ENCODE results near the gene FEM1C.

Gene FEM1C

DNA sequence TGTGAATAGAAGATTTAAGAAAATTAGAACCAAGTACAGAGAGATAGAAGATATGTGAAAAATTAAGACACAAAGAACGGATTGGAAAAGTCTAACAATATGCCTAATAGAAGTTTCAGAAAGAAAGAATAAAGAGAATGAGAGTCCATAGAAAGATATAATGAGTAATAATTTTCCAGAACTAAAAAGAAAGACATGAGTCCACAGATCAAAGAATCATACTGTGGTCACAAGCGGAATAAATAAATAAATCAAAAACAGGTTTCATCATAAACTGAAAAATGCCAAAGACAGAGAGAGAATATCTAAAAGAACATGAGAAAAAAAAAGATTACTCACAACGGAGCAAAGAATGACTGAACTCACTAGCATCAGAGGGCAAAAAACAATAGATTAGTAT is 32.9 kb downstream of the FEM1C start:
- no peaks in the 10 kb centered on the region for H3K36me3 ChIP-seq (ENCODE audit: insufficient read depth, low read depth, low read length)
- no peaks in the 10 kb centered on the region for H3K27me3 ChIP-seq (ENCODE audit: insufficient read depth, low read length)
- H3K9me3 ChIP-seq (ENCODE audit: insufficient read depth, low read depth, low read length): no peaks in the 10 kb centered on the region
- no peak overlapping the region for H3K4me3 ChIP-seq (ENCODE audit: low read length)
- H3K4me1 ChIP-seq (ENCODE audit: insufficient read depth, low read length): no peaks in the 10 kb centered on the region
- no peak overlapping the region for H3K9ac ChIP-seq (ENCODE audit: low read depth, low read length)
- H3K27ac ChIP-seq (ENCODE audit: low read length): no peak overlapping the region

DNA sequence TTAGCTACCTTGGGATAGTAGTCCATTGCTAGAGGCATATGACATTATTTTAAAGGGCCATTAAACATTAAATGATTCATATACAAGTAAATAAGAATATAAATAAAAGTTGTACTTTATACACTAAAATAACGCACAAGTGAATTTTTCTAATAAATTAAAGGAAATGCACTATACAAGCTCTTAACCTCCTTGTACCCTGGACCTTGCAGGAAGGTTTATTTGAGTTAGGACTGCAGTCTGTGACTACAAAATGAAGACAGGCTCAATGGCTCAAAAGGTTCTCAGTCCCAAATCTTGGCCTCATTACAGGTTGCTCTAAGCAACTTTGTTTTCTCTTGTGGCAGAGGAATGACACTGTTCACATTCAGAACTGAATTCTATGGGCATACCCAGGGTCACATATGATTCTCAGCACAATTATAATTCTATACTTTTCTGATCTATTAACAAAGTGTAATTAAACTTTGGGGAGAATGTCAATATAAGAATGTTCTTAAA is 34.4 kb downstream of the FEM1C start:
- no peak overlapping the region for H3K27ac ChIP-seq (ENCODE audit: low read length)
- H3K27me3 ChIP-seq (ENCODE audit: insufficient read depth, low read length): no peaks in the 10 kb centered on the region
- H3K9ac ChIP-seq (ENCODE audit: low read depth, low read length): no peak overlapping the region
- no peaks in the 10 kb centered on the region for H3K4me1 ChIP-seq (ENCODE audit: insufficient read depth, low read length)
- no peaks in the 10 kb centered on the region for H3K36me3 ChIP-seq (ENCODE audit: insufficient read depth, low read depth, low read length)
- H3K4me3 ChIP-seq (ENCODE audit: low read length): no peak overlapping the region
- no peaks in the 10 kb centered on the region for H3K9me3 ChIP-seq (ENCODE audit: insufficient read depth, low read depth, low read length)

DNA sequence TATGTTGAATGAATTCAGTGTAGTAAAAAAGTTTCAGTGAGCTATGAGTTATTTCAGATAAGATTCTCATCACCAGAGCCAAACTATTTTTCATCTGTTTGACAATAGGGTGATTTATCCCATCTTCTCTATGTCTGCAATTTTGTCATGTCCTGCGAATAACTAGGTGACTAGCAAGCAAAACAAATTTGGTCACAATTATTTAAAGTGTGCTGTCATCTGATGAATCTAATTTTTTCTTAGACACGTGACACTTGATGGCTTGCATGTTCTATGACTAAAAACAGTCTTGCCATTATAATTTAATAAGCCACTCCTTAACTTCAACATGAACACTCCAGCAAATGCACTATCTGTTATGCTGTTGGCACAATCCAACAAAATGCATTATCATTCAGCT is 35.0 kb downstream of the FEM1C start:
- H3K9me3 ChIP-seq (ENCODE audit: insufficient read depth, low read depth, low read length): no peaks in the 10 kb centered on the region
- no peak overlapping the region for H3K27ac ChIP-seq (ENCODE audit: low read length)
- no peaks in the 10 kb centered on the region for H3K4me1 ChIP-seq (ENCODE audit: insufficient read depth, low read length)
- H3K36me3 ChIP-seq (ENCODE audit: insufficient read depth, low read depth, low read length): no peaks in the 10 kb centered on the region
- H3K4me3 ChIP-seq (ENCODE audit: low read length): no peak overlapping the region
- H3K9ac ChIP-seq (ENCODE audit: low read depth, low read length): no peak overlapping the region
- no peaks in the 10 kb centered on the region for H3K27me3 ChIP-seq (ENCODE audit: insufficient read depth, low read length)

DNA sequence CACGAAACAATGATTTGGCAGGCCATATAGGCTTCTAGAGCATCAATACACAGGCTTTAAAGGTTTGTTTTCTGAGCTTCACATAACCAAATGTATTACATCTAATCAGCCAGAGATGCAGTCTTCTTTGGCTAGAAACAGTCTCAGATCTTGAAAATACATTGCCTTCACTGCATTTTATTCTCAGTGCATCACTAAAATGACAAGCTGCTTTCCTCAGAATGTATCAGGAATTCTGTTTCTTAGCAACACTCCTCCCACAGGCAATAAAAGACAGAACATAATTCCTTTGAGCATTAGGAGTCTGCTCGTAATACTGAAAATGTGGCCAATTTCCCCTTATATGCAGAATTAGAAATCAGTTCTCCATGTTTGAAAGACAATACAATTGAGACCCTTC is 36.9 kb downstream of the FEM1C start:
- Histone ChIP-seq H3K4me3 (ENCODE audit: low read length) (no peak overlapping the region), H3K27ac (ENCODE audit: low read length) (no peak overlapping the region), H3K27me3 (ENCODE audit: insufficient read depth, low read length) (no peaks in the 10 kb centered on the region), H3K9me3 (ENCODE audit: insufficient read depth, low read depth, low read length) (no peaks in the 10 kb centered on the region), H3K36me3 (ENCODE audit: insufficient read depth, low read depth, low read length) (no peaks in the 10 kb centered on the region), H3K9ac (ENCODE audit: low read depth, low read length) (no peak overlapping the region), H3K4me1 (ENCODE audit: insufficient read depth, low read length) (no peaks in the 10 kb centered on the region)

DNA sequence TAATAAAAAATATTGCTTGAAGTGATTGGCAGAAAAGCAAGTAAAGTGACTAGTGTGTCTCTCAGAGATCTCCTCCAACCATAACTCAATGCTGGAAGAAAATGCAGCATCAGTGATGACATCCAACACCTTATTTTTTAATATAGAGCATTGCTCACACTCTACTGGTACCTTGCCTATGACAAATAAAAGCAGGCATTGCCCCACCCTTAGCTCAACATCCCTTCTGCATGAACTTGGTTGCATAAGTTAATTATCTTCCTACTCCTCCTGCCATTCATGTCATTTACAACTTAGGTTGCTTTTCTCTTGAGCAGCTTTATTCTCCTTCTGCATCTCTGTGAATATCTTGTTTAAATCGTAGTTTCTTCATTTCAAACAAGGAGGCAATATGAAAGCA is 41.2 kb downstream of the FEM1C start:
- H3K27me3 ChIP-seq (ENCODE audit: insufficient read depth, low read length): no peaks in the 10 kb centered on the region

DNA sequence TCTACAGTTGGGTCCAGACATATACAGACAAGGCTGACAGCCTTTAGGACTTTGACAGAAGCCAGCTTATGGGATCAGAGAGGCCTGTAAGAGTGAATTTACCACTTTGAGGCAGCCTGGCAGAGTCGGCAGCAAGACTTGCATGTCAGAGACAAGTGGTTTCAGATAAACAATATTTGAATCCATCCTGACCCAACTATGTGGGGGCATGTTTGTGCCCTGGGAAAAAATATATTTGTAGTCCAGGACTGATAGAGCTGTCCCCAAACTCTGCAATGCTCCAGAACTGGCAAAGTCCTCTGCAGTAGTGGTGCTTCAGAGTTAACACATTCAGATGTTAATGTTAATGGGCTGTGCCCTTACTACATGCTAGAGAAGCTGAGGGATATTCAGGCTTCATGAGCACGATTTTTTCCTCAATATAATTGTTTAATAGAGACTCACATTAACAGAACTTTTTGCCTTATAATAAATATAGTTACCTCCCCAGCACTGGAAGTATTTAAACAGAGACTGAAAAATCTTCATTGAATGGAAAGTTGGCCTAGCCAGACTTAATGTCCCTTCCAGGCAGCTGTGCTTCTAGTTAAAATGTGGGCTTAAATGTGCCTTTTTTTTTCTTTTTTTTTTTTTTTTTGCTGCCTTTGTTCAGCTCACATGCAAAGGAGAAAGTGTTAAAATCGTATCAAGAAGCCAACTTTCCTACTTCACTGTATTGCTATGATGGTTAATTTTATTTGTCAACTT is 42.9 kb downstream of the FEM1C start:
- no peaks in the 10 kb centered on the region for H3K27me3 ChIP-seq (ENCODE audit: insufficient read depth, low read length)
- H3K9me3 ChIP-seq (ENCODE audit: insufficient read depth, low read depth, low read length): 0 out of 2 replicates have a peak, but pooled peaks cover 3% of the 10 kb centered on the region
- no peak overlapping the region for H3K27ac ChIP-seq (ENCODE audit: low read length)
- no peaks in the 10 kb centered on the region for H3K36me3 ChIP-seq (ENCODE audit: insufficient read depth, low read depth, low read length)
- H3K9ac ChIP-seq (ENCODE audit: low read depth, low read length): no peak overlapping the region
- H3K4me3 ChIP-seq (ENCODE audit: low read length): no peak overlapping the region
- peaks cover 4% of the 10 kb centered on the region; the same call in 1 of the 2 replicates for H3K4me1 ChIP-seq (ENCODE audit: insufficient read depth, low read length)

More for the DNA sequence above, 41.2 kb downstream of the FEM1C start:
- Histone ChIP-seq H3K9ac (ENCODE audit: low read depth, low read length) (no peak overlapping the region), H3K4me1 (ENCODE audit: insufficient read depth, low read length) (peaks cover 4% of the 10 kb centered on the region; the same call in 1 of the 2 replicates), H3K4me3 (ENCODE audit: low read length) (no peak overlapping the region), H3K9me3 (ENCODE audit: insufficient read depth, low read depth, low read length) (0 out of 2 replicates have a peak, but pooled peaks cover 3% of the 10 kb centered on the region), H3K36me3 (ENCODE audit: insufficient read depth, low read depth, low read length) (no peaks in the 10 kb centered on the region), H3K27ac (ENCODE audit: low read length) (no peak overlapping the region)

DNA sequence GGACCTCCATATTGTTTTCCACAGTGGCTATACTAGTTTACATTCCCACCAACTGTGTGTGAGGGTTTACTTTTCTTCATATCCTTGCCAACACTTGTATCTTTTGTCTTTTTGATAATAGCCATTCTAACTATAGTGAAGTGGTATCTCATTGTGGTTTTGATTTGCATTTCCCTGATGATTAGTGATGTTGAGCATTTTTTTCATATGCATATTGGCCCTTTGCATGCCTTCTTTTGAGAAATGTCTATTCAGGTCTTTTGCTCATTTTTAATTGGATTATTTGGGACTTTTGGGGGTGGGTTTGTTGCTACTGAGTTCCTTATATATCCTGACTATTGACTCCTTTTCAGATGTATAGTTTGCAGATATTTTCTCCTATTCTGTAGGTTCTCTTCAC is 44.4 kb downstream of the FEM1C start:
- Histone ChIP-seq H3K4me1 (ENCODE audit: insufficient read depth, low read length) (peaks cover 4% of the 10 kb centered on the region; the same call in 1 of the 2 replicates), H3K27ac (ENCODE audit: low read length) (no peak overlapping the region), H3K27me3 (ENCODE audit: insufficient read depth, low read length) (no peaks in the 10 kb centered on the region), H3K36me3 (ENCODE audit: insufficient read depth, low read depth, low read length) (no peaks in the 10 kb centered on the region), H3K4me3 (ENCODE audit: low read length) (no peak overlapping the region), H3K9me3 (ENCODE audit: insufficient read depth, low read depth, low read length) (0 out of 2 replicates have a peak, but pooled peaks cover 3% of the 10 kb centered on the region), H3K9ac (ENCODE audit: low read depth, low read length) (no peak overlapping the region)

DNA sequence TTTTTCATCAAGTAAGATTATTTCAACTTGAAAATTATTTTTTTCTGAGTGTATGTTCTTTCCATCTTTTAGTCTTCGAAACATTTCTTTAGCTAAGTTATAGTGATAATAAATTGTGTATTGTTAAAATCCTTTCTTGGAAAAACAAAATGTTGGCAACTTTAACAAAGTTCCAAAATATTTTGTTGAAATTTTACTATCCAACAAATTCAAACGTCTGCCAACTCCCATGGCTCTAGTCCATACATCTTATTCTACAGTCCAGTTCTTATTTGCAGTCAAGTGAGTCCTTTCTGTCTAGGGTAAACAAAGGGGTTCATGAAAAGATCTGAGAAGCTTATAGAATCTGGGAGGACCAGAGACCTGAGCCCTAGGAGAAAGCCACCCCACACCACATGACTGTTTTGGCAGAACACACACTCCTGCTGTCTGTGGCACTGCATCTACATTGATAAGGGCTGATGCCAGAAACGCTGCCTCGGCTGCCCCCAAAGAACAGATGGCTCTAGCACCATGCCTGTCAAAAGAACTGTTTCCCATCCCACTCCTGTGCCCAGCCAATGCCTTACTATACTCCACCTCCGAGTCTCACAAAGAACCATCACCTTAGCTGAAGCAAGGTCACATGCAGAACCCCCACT is 47.5 kb downstream of the FEM1C start:
- Histone ChIP-seq H3K27me3 (ENCODE audit: insufficient read depth, low read length) (no peaks in the 10 kb centered on the region), H3K9ac (ENCODE audit: low read depth, low read length) (no peak overlapping the region), H3K36me3 (ENCODE audit: insufficient read depth, low read depth, low read length) (no peaks in the 10 kb centered on the region), H3K9me3 (ENCODE audit: insufficient read depth, low read depth, low read length) (0 out of 2 replicates have a peak, but pooled peaks cover 3% of the 10 kb centered on the region), H3K27ac (ENCODE audit: low read length) (no peak overlapping the region), H3K4me3 (ENCODE audit: low read length) (no peak overlapping the region), H3K4me1 (ENCODE audit: insufficient read depth, low read length) (peaks cover 9% of the 10 kb centered on the region)

DNA sequence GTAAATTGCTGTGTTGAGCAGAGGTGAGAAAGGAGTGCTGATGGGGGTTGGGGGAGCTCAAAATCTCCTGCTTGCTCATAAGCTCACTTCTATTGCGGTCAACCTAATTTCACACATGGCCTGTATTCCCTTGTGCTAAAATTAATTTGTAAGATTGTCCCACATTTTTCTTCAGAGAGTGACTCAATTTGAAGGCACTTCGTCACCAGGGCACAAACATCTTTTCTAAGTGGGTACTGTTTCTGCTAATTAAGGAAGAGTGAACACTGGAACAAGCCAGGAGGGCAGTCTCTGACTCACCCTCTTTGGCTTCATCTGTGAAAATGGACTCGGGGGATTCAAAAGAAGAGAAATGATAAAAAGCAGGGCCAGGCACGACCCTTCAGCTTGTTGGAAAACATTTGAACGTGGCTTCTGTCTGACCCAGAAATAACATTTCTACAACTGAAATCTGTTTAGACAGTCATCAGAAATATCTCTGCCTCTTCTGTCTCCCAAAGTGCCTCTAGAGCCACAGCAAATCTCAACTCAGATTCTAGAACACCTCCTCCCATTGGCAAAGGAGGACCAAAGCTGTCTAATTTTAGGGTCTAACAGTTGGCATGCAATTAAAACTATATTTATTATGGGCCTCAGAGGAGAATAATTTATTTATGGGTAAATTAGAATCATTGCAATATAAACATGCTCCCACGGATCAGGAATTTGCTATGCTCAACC is 49.8 kb downstream of the FEM1C start:
- Histone ChIP-seq H3K27me3 (ENCODE audit: insufficient read depth, low read length) (no peaks in the 10 kb centered on the region), H3K4me1 (ENCODE audit: insufficient read depth, low read length) (peaks cover 5% of the 10 kb centered on the region), H3K36me3 (ENCODE audit: insufficient read depth, low read depth, low read length) (no peaks in the 10 kb centered on the region), H3K9ac (ENCODE audit: low read depth, low read length) (no peak overlapping the region), H3K9me3 (ENCODE audit: insufficient read depth, low read depth, low read length) (0 out of 2 replicates have a peak, but pooled peaks cover 3% of the 10 kb centered on the region), H3K4me3 (ENCODE audit: low read length) (no peak overlapping the region), H3K27ac (ENCODE audit: low read length) (no peak overlapping the region)

DNA sequence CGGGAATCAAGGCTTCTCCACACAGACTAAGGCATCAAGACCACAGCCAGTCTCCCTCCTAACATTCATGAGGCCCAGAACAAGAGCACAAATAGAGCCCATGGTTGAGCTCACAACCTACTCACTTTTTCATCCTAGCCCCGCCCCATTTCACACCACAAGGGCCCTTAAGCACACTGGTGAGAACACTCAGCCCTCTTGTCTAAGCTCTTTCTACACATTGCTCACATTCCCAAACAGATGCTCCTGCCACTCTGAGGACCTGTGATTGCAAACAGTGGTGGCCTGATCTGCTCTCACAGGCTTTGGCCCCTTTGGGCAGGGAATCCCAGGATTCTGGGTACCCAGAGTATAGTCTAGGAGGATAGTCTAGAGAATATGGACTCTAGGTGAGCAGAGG is 54.0 kb downstream of the FEM1C start:
- H3K9me3 ChIP-seq (ENCODE audit: insufficient read depth, low read depth, low read length): no peaks in the 10 kb centered on the region
- H3K27ac ChIP-seq (ENCODE audit: low read length): no peak overlapping the region
- no peaks in the 10 kb centered on the region for H3K36me3 ChIP-seq (ENCODE audit: insufficient read depth, low read depth, low read length)
- H3K4me1 ChIP-seq (ENCODE audit: insufficient read depth, low read length): peaks cover 5% of the 10 kb centered on the region
- no peak overlapping the region for H3K4me3 ChIP-seq (ENCODE audit: low read length)
- no peaks in the 10 kb centered on the region for H3K27me3 ChIP-seq (ENCODE audit: insufficient read depth, low read length)
- H3K9ac ChIP-seq (ENCODE audit: low read depth, low read length): no peak overlapping the region

DNA sequence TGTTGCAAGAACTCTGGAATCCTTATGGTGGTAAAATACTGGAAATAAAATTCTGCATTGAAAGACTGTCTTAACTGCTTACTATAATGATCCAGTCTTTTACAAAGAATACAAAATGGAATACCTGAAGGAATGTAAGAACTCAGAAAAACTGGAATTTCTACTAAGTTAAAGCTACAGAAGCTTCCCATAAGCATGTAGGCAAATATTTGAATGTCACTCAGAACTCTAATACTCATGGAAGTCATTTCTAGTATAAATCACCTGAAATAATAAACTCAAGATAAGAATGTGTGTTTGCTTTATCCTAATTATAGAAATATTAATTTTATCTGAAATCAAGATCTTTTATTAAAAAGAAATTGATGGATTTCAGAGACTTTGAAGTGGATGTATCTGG is 54.8 kb downstream of the FEM1C start:
- no peak overlapping the region for H3K9ac ChIP-seq (ENCODE audit: low read depth, low read length)
- no peaks in the 10 kb centered on the region for H3K9me3 ChIP-seq (ENCODE audit: insufficient read depth, low read depth, low read length)
- H3K27me3 ChIP-seq (ENCODE audit: insufficient read depth, low read length): no peaks in the 10 kb centered on the region
- no peak overlapping the region for H3K4me3 ChIP-seq (ENCODE audit: low read length)
- H3K27ac ChIP-seq (ENCODE audit: low read length): no peak overlapping the region
- H3K4me1 ChIP-seq (ENCODE audit: insufficient read depth, low read length): peaks cover 5% of the 10 kb centered on the region
- H3K36me3 ChIP-seq (ENCODE audit: insufficient read depth, low read depth, low read length): no peaks in the 10 kb centered on the region

Measured in iPS-20b (cell line).